ENCODE measurements around the gene LMO1. TPM values are rescaled to one million over a fixed set of nuclear protein-coding genes. Genes with fewer than 3 reads are reported as not detected.

Gene LMO1
- total and polyA plus RNA-seq, 2 of the 8 experiments (the other 6 are each of a cell fraction or from before 2014, with no cell fraction given), result 0.17 TPM; not detected in 1

DNA sequence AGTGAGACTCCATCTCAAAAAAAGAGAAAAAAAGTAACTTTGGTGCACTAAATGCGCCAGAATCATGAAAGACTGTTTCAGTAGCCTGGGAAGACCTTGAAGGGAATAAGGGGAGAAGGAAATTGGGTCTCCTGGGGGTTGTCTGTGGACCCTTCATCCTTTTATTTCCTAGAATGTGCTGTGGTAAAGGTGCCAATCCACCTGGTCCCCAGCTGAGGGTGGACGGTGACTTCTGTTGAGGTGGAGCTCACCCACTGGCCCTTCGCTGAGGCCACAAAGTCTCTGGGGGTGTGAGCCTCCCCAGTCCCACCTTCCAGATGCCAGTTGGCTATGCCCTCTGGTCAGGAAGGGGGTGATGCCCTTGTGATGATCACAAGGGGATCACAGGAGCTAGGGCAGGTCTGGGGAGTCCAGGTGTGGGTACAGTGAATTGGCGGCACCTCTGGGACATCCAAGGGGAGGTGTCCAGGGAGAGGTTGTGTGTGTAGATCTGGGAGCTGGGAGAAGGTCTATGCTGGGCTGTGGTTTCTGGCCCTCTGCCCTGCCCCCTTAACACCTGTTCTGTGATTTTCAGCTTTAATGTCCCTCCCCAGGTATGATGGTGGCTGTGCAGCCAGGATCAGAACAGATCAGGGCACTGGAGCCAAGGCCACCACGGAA is 34.2 kb upstream of the LMO1 start:
- WGBS, 2 experiments (ENCODE audit: extremely low coverage in 1 of 2, insufficient coverage in 1 of 2, insufficient read length in 1 of 2, insufficient replicate concordance in 2 of 2, low coverage in 1 of 2, low lambda C conversion rate in 2 of 2, missing lambda C conversion rate in 1 of 2), result 86% methylated on average over 5 of the region's 5 CpGs; no CpG with 5 or more reads in 1 of the 2 experiments
- POLR2A ChIA-PET (ENCODE audit: partially characterized antibody), result no interaction called here
- no peak overlapping the region for H3K4me2 ChIP-seq (ENCODE audit: insufficient read depth in 1 of 2, low read depth in 2 of 2, low read length in 2 of 2)
- no peaks in the 10 kb centered on the region for H3K4me1 ChIP-seq (replicated peaks in 1 of 4; ENCODE audit: control insufficient read depth in 3 of 4, insufficient read depth in 4 of 4, low read length in 3 of 4)
- no peak overlapping the region for H3K9ac ChIP-seq (replicated peaks in 1 of 4; ENCODE audit: extremely low read depth in 1 of 4, low read depth in 3 of 4, low read length in 3 of 4)
- no peak overlapping the region for H2AFZ ChIP-seq (ENCODE audit: low read length)
- H3K23ac ChIP-seq (ENCODE audit: insufficient read length), result no peak overlapping the region
- no peak overlapping the region for H3K4me3 ChIP-seq (ENCODE audit: extremely low read depth in 1 of 4, insufficient read depth in 2 of 4, low read depth in 3 of 4, low read length in 4 of 4)
- H3K14ac ChIP-seq (ENCODE audit: insufficient read length), result no peak overlapping the region
- no peak overlapping the region for H2BK12ac ChIP-seq (ENCODE audit: low read depth, low read length)
- no peaks in the 10 kb centered on the region; the same call in 1 of the 2 replicates for H3K23me2 ChIP-seq (ENCODE audit: low read depth, low read length)
- H3K27ac ChIP-seq (ENCODE audit: low read depth, low read length), result no peak overlapping the region
- H4K91ac ChIP-seq (replicated peaks; ENCODE audit: insufficient read length, low read length), result no peak overlapping the region
- no peaks in the 10 kb centered on the region; a peak in 1 of 7 replicates for H3K27me3 ChIP-seq (replicated peaks in 1 of 4; ENCODE audit: control insufficient read depth in 3 of 4, extremely low read depth in 1 of 4, insufficient read depth in 3 of 4, low read length in 3 of 4)
- H3K36me3 ChIP-seq (ENCODE audit: control insufficient read depth in 2 of 4, insufficient read depth in 4 of 4, low read length in 3 of 4), result no peaks in the 10 kb centered on the region
- no peak overlapping the region for H4K8ac ChIP-seq (ENCODE audit: extremely low read depth, insufficient read depth, low read length)
- H2BK20ac ChIP-seq (ENCODE audit: low read length), result no peak overlapping the region
- H2BK15ac ChIP-seq (ENCODE audit: low read length), result no peak overlapping the region
- H3K79me2 ChIP-seq (ENCODE audit: control insufficient read depth in 1 of 2, insufficient read depth in 2 of 2, low read length in 2 of 2), result no peaks in the 10 kb centered on the region
- H2BK5ac ChIP-seq (ENCODE audit: low read depth, low read length), result no peak overlapping the region
- no peak overlapping the region for H2BK120ac ChIP-seq (replicated peaks; ENCODE audit: low read depth, low read length)
- peaks cover 0 to 3% of the 10 kb centered on the region in 2 experiments for H4K20me1 ChIP-seq (replicated peaks in 1 of 2; ENCODE audit: control insufficient read depth in 1 of 2, insufficient read depth in 2 of 2, low read length in 2 of 2)
- CTCF ChIA-PET (ENCODE audit: partially characterized antibody), result interaction anchor here (0.6 to 5.3 kb wide), 5 partner anchors 9 to 55 kb away, joined by 3 to 29 read pairs (median 14); partner anchors contain the start of gene LMO1
- no peaks in the 10 kb centered on the region for H3K9me3 ChIP-seq (ENCODE audit: insufficient read depth in 2 of 2, low read depth in 1 of 2, low read length in 1 of 2)
- DNase-seq (ENCODE audit: low read depth in 1 of 2, low spot score in 2 of 2) (no peak), FAIRE-seq (no peak)
- H3K79me1 ChIP-seq (ENCODE audit: low read depth, low read length), result no peaks in the 10 kb centered on the region
- no peak overlapping the region for H3K4ac ChIP-seq (replicated peaks; ENCODE audit: insufficient read length, low read depth, low read length)
- H2AK5ac ChIP-seq (ENCODE audit: low read depth, low read length), result no peak overlapping the region
- H4K5ac ChIP-seq (ENCODE audit: insufficient read length, low read depth, low read length), result no peak overlapping the region
- H3K18ac ChIP-seq (ENCODE audit: extremely low read depth, low read length), result no peak overlapping the region
- no peak overlapping the region for H3K56ac ChIP-seq (replicated peaks; ENCODE audit: insufficient read length, low read depth, low read length)
- TF ChIP-seq MAX (IDR thresholded peaks at IDR 0.05) (no peak), TAF1 (IDR thresholded peaks at IDR 0.05; ENCODE audit: low read depth, low read length) (no peak), HDAC6 (IDR thresholded peaks at IDR 0.05; ENCODE audit: low read depth, low read length) (no peak), POLR2AphosphoS5 (IDR thresholded peaks at IDR 0.05; ENCODE audit: low read depth, low read length) (no peak), BRCA1 (IDR thresholded peaks at IDR 0.05; ENCODE audit: low read depth, low read length) (no peak), CHD2 (IDR thresholded peaks at IDR 0.05; ENCODE audit: low read length) (no peak)
